PC-9 (cell line): ENCODE data around the gene NASP. TPM values are rescaled to one million over a fixed set of nuclear protein-coding genes. Genes with fewer than 3 reads are reported as not detected.

Source experiments
- BruUV-seq: library from RNA; stranded (reverse); fragments of 400-500 nt; replicated peaks from 2 replicates; lab custom pipeline; 2021; lab: Mats Ljungman, UMichigan
- CTCF ChIA-PET: fragments of 300-600 bp; sonication (Branson Sonifier 250); formaldehyde crosslinking; loops from one replicate; lab custom pipeline; 2022; ENCODE audit warnings: antibody characterized with exemption; lab: Charles Lee
- POLR2A ChIA-PET: fragments of 300-600 bp; sonication (Branson Sonifier 250); formaldehyde crosslinking; loops from one replicate; lab custom pipeline; 2022; ENCODE audit warnings: antibody characterized with exemption; ENCODE audit not compliant: unreplicated experiment; lab: Charles Lee
- DNase-seq, 2 experiments: peaks; one replicate each; pipeline versions ENCODE4 v3.0.0 to v3.0.0-alpha.2; 2015 to 2022; ENCODE audit warnings: mixed read lengths in 1 of 2
- H2AFZ ChIP-seq: fragments of 200-600 bp; sonication (generic); 2 replicates; pipeline ENCODE4 v1.8.1; 2017; ENCODE audit warnings: antibody characterized with exemption
- H3F3A ChIP-seq: fragments of 200-600 bp; sonication (generic); 2 replicates; pipeline ENCODE4 v1.8.1; 2017; ENCODE audit warnings: antibody characterized with exemption, mild to moderate bottlenecking, low read depth; ENCODE audit not compliant: insufficient read depth
- H3K27ac ChIP-seq: fragments of 200-600 bp; sonication (generic); 2 replicates; pipeline ENCODE4 v1.6.1; 2016; ENCODE audit warnings: mixed run types
- H3K27me3 ChIP-seq: fragments of 200-600 bp; sonication (generic); 2 replicates; pipeline ENCODE4 v1.6.1; 2016; ENCODE audit warnings: low read depth, mixed run types; ENCODE audit not compliant: insufficient read depth
- H3K36me3 ChIP-seq: fragments of 200-600 bp; sonication (generic); 2 replicates; pipeline ENCODE4 v1.6.1; 2016; ENCODE audit warnings: low read depth, mixed run types
- H3K4me1 ChIP-seq: fragments of 200-600 bp; sonication (generic); replicated peaks from 2 replicates; pipeline ENCODE4 v1.6.1; 2016; ENCODE audit warnings: mixed run types; ENCODE audit not compliant: insufficient read depth
- H3K4me2 ChIP-seq: fragments of 200-600 bp; sonication (generic); 2 replicates; pipeline ENCODE4 v1.6.1; 2017; ENCODE audit warnings: mixed run types
- H3K4me3 ChIP-seq: fragments of 200-600 bp; sonication (generic); 2 replicates; pipeline ENCODE4 v1.6.1; 2016; ENCODE audit warnings: mixed run types
- H3K79me2 ChIP-seq: fragments of 200-600 bp; sonication (generic); 2 replicates; pipeline ENCODE4 v1.6.1; 2017; ENCODE audit warnings: low read depth, mixed run types
- H3K9me2 ChIP-seq: fragments of 200-600 bp; sonication (generic); 2 replicates; pipeline ENCODE4 v1.8.1; 2017; ENCODE audit warnings: mild to moderate bottlenecking; ENCODE audit not compliant: insufficient read depth
- H3K9me3 ChIP-seq: fragments of 200-600 bp; sonication (generic); 2 replicates; pipeline ENCODE4 v1.8.1; 2016; ENCODE audit warnings: low read depth; ENCODE audit not compliant: insufficient read depth
- H4K20me1 ChIP-seq: fragments of 200-600 bp; sonication (generic); 2 replicates; pipeline ENCODE4 v1.8.1; 2017; ENCODE audit not compliant: insufficient read depth
- EZH2 ChIP-seq: fragments of 200-600 bp; sonication (generic); IDR thresholded peaks from 2 replicates; pipeline ENCODE4 v1.8.0; 2017; ENCODE audit warnings: antibody characterized with exemption, low read depth
- intact Hi-C: fragments of 100-400 bp; cut with micrococcal nuclease; formaldehyde crosslinking; loops from one replicate; pipeline ENCODE4 v1.10.0; 2022; ENCODE audit not compliant: unreplicated experiment
- total RNA-seq: library from RNA; stranded (reverse); gene quantifications from 2 replicates; pipeline ENCODE4 v1.2.3, GENCODE V29; 2021
- TF ChIP-seq, protein P1 (sequence below): fragments of 200-600 bp; sonication (generic); conservative IDR thresholded peaks from 2 replicates; pipeline ENCODE4 v1.6.1; 2017; ENCODE audit warnings: mixed run types, antibody characterized with exemption, mild to moderate bottlenecking, moderate library complexity

Gene NASP
- total RNA-seq, 1 experiment from 2014 or later, result 221 TPM

DNA sequence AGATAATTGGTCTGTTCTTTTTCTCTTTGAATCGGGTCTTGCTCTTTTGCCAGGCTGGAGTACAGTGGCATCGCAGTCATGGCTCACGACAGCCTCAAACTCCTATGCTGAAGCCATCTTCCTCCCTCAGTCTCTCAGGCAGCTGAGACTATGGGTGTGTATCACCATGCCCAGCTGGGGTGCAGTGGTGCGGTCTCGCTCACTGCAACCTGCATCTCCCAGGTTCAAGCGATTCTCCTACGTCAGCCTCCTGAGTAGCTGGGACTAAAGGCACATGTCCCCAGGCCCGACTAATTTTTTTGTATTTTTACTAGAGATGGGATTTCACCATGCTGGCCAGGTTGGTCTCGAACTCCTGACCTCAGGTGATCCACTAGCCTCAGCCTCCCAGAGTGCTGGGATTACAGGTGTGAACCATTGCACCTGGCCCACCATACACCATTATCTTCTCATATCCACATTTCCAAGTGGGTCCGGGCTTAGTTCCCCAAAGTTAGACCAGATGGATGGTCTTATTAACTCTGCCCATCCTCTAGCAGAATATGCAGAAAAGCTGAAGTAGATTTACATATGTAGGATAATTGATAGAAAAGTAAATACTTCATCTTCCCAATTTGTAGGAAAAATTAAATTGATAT lies 26.9 kb downstream of the NASP start:
- intact Hi-C loops, result no loop called here
- H3K9me3 ChIP-seq, result no peaks in the 10 kb centered on the region
- no peaks in the 10 kb centered on the region for H3K9me2 ChIP-seq
- H3K4me3 ChIP-seq, result no peak overlapping the region
- H3K36me3 ChIP-seq, result peaks cover 39% of the 10 kb centered on the region
- no peaks in the 10 kb centered on the region for H3K4me1 ChIP-seq
- no TSS peak for BruUV-seq
- no peaks in the 10 kb centered on the region for H3K27me3 ChIP-seq
- H3K79me2 ChIP-seq, result no peaks in the 10 kb centered on the region
- H3F3A ChIP-seq, result peaks cover 25% of the 10 kb centered on the region
- ChIA-PET POLR2A (no interaction called here), CTCF (no interaction called here)
- no peak overlapping the region for H2AFZ ChIP-seq
- H3K27ac ChIP-seq, result no peak overlapping the region
- no peak for TF ChIP-seq EZH2
- TF ChIP-seq, protein P1, sequence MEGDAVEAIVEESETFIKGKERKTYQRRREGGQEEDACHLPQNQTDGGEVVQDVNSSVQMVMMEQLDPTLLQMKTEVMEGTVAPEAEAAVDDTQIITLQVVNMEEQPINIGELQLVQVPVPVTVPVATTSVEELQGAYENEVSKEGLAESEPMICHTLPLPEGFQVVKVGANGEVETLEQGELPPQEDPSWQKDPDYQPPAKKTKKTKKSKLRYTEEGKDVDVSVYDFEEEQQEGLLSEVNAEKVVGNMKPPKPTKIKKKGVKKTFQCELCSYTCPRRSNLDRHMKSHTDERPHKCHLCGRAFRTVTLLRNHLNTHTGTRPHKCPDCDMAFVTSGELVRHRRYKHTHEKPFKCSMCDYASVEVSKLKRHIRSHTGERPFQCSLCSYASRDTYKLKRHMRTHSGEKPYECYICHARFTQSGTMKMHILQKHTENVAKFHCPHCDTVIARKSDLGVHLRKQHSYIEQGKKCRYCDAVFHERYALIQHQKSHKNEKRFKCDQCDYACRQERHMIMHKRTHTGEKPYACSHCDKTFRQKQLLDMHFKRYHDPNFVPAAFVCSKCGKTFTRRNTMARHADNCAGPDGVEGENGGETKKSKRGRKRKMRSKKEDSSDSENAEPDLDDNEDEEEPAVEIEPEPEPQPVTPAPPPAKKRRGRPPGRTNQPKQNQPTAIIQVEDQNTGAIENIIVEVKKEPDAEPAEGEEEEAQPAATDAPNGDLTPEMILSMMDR, result no peak
- DNase-seq, result no peak
- no peaks in the 10 kb centered on the region for H4K20me1 ChIP-seq
- no peak overlapping the region for H3K4me2 ChIP-seq

DNA sequence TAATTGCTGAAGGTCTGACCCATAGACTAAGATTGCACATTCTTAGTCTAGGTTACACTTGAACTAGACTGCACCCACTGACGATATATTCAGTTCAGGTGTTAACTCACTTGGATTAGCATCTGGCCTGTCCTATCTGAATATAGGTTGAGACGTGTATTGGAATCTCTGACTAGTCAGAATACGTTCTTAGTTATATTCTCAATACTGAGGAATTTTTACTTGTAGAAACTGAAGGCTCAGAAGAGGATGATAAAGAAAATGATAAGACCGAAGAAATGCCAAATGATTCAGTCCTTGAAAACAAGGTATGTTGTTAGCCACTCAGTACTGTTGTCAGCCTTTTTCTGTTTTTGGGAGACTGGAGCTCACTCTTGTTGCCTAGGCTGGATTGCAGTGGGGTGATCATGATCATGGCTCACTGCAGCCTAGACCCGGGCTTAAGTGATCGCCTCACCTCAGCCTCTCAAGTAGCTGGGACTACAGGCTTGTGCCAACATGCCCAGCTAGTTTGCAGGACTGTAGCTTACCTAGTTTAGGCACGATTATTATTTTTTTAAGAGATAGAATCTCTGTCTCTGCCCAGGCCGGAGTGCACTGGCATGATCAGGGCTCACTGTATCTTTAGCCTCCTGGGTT lies 29.2 kb downstream of the NASP start:
- no TSS peak for BruUV-seq
- DNase-seq, result no peak
- Histone ChIP-seq H3K4me3 (no peak overlapping the region), H3K4me2 (no peak overlapping the region), H3K9me2 (no peaks in the 10 kb centered on the region), H3K4me1 (no peaks in the 10 kb centered on the region), H3F3A (peaks cover 45% of the 10 kb centered on the region), H3K9me3 (no peaks in the 10 kb centered on the region), H2AFZ (no peak overlapping the region), H3K79me2 (no peaks in the 10 kb centered on the region), H3K27me3 (no peaks in the 10 kb centered on the region), H4K20me1 (no peaks in the 10 kb centered on the region), H3K36me3 (peaks cover 44% of the 10 kb centered on the region), H3K27ac (no peak overlapping the region)
- intact Hi-C loops, result no loop called here
- TF ChIP-seq, protein P1, result no peak
- TF ChIP-seq EZH2, result no peak
- CTCF ChIA-PET, result interaction anchor here (0.6 kb wide), 1 partner anchor 234 kb away, joined by 4 read pairs; no protein-coding TSS in a partner anchor
- POLR2A ChIA-PET, result no interaction called here

DNA sequence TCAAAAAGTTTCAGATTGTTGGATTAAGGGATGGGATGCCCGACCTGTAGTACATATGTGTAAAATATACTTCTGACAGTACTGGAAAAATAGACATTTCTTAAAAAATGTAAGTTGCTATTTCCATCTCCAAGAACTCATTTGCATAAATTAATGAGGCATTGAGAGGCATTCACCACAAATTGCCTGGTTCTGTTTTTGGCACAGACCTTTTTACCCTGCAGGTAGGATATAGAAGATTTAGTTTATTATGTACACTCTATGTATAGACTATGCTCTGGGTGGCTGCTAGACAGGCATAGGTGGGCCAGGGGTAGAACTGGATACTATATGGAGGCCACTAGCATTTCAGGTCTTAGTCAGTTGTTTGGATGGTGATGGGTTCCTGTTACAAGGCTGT lies 32.0 kb downstream of the NASP start:
- Histone ChIP-seq H3K9me2 (no peaks in the 10 kb centered on the region), H4K20me1 (no peaks in the 10 kb centered on the region), H3F3A (peaks cover 58% of the 10 kb centered on the region), H3K4me3 (no peak overlapping the region), H3K27me3 (no peaks in the 10 kb centered on the region), H2AFZ (no peak overlapping the region), H3K27ac (no peak overlapping the region), H3K4me2 (no peak overlapping the region), H3K4me1 (no peaks in the 10 kb centered on the region), H3K36me3 (peaks cover 40% of the 10 kb centered on the region), H3K79me2 (no peaks in the 10 kb centered on the region), H3K9me3 (no peaks in the 10 kb centered on the region)
- no peak for DNase-seq
- TF ChIP-seq EZH2, result no peak
- TF ChIP-seq, protein P1, result no peak
- ChIA-PET CTCF (no interaction called here), POLR2A (no interaction called here)
- BruUV-seq, result no TSS peak
- intact Hi-C loops, result no loop called here
